GM12874 (cell line): ENCODE data around the gene ZNF44.

Experiments used
- TF ChIP-seq, protein P1 (sequence below): IDR thresholded peaks from 2 replicates; pipeline ENCODE4 v1.5.1; 2011; ENCODE audit warnings: low read depth, mild to moderate bottlenecking, control low read depth, low read length, moderate library complexity; ENCODE audit not compliant: insufficient read depth

ZNF44 gene

DNA sequence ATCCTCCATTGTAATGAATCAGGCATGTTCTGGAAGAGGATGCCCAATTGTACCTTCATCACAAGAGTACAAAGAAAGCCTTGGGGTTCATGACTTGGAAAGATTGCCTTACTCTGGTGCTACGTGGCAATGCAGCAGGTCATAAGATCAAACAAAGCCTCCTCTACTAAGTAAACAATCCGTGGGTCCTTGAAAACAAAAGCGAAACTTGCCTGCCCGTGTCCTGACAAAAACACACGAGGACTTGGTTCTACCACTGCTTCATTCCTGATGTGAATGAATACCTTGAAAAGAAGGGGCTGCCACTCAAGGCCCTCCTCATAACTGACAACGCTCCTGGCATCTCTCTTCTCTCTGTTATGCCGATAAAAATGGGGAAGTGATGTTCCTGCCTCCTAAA is 19.9 kb upstream of the ZNF44 start:
- TF ChIP-seq, protein P1, sequence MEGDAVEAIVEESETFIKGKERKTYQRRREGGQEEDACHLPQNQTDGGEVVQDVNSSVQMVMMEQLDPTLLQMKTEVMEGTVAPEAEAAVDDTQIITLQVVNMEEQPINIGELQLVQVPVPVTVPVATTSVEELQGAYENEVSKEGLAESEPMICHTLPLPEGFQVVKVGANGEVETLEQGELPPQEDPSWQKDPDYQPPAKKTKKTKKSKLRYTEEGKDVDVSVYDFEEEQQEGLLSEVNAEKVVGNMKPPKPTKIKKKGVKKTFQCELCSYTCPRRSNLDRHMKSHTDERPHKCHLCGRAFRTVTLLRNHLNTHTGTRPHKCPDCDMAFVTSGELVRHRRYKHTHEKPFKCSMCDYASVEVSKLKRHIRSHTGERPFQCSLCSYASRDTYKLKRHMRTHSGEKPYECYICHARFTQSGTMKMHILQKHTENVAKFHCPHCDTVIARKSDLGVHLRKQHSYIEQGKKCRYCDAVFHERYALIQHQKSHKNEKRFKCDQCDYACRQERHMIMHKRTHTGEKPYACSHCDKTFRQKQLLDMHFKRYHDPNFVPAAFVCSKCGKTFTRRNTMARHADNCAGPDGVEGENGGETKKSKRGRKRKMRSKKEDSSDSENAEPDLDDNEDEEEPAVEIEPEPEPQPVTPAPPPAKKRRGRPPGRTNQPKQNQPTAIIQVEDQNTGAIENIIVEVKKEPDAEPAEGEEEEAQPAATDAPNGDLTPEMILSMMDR = no peak

DNA sequence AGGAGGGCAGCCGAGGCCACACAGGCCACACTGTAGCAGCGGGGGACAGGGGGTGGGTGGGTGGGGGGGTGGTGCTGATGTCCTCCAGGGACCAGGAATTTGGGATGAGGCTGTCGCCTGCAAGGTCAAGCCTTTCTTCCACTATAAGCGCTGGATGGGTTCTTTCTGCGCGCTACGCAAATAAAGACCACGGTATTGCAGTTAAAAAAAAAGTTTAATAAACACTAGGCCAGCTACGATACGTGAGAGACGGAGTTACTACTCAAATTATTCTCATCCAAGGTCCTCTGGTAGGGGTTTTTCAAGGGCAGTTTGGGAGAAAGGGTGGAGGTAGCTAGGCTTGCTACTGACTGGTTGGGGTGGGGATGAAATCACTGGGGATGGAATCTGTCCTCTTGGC is 508 bp upstream of the ZNF44 start:
- TF ChIP-seq, protein P1 = no peak

DNA sequence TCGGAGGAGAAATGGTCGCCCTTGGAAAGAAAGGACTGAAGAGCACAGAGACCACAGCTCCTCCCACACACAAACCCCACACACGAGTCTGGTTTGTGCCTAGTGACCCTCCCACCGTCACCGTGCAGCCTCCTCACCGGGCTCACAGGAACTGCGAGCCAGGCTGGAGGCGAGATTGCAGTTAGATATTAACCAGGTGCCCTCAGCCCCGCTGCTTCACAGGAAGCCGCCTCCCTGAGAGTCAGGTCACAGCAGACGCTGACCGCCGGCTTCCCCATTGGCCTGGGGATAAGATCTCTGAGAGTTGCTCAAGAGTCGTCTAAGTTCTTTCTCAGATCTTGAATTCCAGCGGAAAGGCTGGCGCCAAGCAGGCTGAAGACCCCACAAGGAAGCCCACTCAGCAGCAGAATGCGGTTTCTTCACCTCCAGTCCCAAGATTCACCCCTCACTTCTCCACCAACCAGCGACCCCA is 870 bp downstream of the ZNF44 start:
- TF ChIP-seq, protein P1 = no peak

DNA sequence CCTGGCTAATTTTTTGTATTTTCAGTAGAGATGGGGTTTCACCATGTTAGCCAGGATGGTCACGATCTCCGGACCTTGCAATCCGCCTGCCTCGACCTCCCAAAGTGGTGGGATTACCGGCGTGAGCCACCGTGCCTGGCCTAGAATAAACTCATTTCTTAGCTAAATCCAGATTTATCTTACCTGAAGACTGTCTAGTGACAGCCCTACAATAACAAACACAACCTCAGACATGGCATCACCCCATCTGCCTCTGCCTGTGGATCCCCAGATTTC is 5.0 kb downstream of the ZNF44 start:
- TF ChIP-seq, protein P1 = no peak

DNA sequence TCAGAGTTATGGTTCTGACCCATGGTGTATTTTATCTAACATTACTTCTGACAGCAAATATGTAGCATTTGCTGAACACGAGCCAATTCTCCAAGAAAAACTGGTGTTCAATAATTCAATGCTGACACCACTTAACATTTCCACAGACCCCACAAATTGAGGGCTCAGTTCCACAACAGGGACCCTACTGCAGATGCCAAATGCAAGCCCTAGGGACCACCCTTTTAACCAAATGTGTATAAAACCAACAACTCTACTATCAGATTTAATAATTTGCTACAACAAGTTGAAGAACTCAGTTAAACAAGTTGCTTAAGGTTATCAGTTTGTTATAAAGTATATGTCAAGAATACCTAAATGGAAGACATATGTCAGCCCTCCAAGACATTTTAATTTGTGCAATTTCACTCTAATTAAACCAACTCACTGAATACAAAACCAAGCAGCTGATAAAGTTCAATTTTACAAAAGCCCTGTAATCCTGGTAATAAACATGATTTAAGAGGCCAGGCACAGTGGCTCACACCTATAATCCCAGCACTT is 6.7 kb downstream of the ZNF44 start:
- TF ChIP-seq, protein P1 = no peak

DNA sequence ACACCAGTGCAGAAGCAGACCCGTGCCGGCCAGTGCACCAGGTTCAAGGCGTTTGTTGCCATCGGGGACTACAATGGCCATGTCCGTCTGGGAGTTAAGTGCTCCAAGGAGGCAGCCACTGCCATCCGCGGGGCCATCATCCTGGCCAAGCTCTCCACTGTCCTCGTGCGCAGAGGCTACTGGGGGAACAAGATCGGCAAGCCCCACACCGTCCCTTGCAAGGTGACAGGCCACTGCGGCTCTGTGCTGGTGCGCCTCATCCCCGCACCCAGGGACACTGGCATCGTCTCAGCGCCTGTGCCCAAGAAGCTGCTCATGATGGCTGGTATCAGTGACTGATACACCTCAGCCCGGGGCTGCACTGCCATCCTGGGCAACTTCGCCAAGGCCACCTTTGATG is 10.1 kb downstream of the ZNF44 start:
- TF ChIP-seq, protein P1 = no peak

DNA sequence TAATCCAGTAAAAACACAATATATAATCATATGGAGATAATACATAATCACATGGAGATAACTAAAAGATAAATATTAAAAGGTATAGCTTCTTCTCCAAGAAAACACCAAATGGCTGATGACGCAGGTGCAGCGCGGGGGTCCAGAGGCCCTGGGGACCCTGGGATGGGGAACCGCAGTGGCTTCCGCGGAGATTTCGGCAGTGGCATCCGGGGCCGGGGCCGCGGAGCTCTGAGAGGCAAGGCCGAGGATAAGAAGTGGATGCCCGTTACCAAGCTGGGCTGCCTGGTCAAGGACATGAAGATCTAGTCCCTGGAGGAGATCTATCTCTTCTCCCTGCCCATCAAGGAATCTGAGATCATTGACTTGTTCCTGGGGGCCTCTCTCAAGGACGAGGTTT is 10.5 kb downstream of the ZNF44 start:
- TF ChIP-seq, protein P1 = no peak

DNA sequence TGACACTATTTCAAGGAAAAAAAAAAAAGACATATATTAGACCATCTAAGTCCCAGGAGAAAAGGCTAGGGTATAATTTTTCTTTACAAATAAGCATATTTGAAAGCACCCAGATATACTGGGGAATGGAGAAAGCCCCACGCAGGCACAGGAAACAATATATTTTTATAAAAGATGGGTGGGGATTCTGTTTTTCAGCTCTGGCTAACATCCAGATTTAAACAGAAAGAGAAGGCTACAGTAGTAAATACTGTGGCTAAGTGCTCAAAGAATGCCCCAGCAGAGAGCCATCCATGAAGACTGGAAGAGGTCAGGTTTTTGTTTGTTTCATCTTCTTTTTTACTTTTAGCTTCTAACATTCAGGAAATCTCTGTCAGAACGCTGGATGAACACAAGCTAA is 16.0 kb downstream of the ZNF44 start:
- TF ChIP-seq, protein P1 = no peak
